Cardiac fibroblast (primary cell): ENCODE measurements around the gene PIAS3.
A peak's percentile ranks its signal among the peaks of the same experiment; 100 is the strongest.
"Not testable (repeated sequence)": the region's sequence is repeated elsewhere in the genome, so short reads cannot be mapped to it uniquely, and the experiment has no call there.

Experiments used
- DNase-seq, 2 donors: peaks; one replicate each; pipeline versions ENCODE4 v3.0.0 to v3.0.0-alpha.2; 2010; ENCODE audit warnings: low read depth in 2 of 2
- H3K4me3 ChIP-seq, 2 donors: replicated peaks in 1 of 2; 1 replicate in 1 of 2; 2 replicates in 1 of 2; pipeline ENCODE4 v1.5.1; 2011; ENCODE audit warnings: low read depth in 2 of 2, low read length in 2 of 2, mild to moderate bottlenecking in 2 of 2, moderate library complexity in 1 of 2
- TF ChIP-seq, protein P1 (sequence below): IDR thresholded peaks from one replicate; pipeline ENCODE4 v1.5.1; 2011; ENCODE audit warnings: low read depth, mild to moderate bottlenecking, low read length, inconsistent platforms

Gene PIAS3

GRCh38 chr1:145846201-145846612, 12.7 kb downstream of the PIAS3 start:
- TF ChIP-seq, protein P1, sequence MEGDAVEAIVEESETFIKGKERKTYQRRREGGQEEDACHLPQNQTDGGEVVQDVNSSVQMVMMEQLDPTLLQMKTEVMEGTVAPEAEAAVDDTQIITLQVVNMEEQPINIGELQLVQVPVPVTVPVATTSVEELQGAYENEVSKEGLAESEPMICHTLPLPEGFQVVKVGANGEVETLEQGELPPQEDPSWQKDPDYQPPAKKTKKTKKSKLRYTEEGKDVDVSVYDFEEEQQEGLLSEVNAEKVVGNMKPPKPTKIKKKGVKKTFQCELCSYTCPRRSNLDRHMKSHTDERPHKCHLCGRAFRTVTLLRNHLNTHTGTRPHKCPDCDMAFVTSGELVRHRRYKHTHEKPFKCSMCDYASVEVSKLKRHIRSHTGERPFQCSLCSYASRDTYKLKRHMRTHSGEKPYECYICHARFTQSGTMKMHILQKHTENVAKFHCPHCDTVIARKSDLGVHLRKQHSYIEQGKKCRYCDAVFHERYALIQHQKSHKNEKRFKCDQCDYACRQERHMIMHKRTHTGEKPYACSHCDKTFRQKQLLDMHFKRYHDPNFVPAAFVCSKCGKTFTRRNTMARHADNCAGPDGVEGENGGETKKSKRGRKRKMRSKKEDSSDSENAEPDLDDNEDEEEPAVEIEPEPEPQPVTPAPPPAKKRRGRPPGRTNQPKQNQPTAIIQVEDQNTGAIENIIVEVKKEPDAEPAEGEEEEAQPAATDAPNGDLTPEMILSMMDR = peak; percentile 83
- peak overlapping the region; percentile 60 for H3K4me3 ChIP-seq
- DNase-seq = peak; percentile 50 to 54

DNA sequence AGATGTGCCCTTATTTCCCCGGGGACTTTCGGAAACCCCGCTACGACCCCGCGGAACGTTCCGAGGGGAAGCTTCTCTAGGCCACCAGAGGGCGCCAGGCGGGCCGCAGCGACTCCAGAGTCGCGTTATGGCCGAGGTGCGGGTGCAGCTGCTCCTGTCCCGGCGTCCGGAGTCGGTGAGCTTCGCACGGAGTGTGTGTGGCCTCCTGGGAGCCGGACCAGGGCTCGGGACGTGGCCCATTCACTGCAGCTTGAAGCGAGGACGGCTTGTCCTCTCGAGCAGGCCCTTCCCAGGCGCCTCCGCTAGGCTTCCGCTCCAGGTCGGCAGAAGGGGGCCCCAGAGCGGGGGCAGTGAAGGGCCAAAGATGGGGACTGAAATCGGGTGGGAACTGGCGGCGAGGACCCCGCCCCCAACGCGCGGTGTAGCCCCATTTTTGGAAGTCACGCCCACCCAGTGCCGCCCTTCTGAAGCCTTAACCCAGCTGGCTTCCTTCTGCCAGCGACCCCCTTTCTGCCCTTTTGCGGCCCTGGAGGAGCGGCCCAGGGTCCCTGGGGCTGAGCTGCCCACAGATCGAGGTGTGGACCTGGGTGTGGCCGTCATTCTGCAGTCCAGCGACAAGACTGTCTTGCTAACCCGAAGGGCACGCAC, 13.2 kb downstream of the PIAS3 start, which contains the start of gene NUDT17:
TSS of gene NUDT17 (plus strand) at position 117 of the 648 bp plus-strand sequence. CDS start at position 128, 11 bp downstream.
- TF ChIP-seq, protein P1 = peak; percentile 96
- peak within 1 kb of the TSS; percentile 60 for H3K4me3 ChIP-seq
- DNase-seq = peak; percentile 80

GRCh38 chr1:145845144-145845513, 13.8 kb downstream of the PIAS3 start:
- H3K4me3 ChIP-seq = peak overlapping the region; percentile 60
- TF ChIP-seq, protein P1 = no peak
- no peak for DNase-seq

DNA sequence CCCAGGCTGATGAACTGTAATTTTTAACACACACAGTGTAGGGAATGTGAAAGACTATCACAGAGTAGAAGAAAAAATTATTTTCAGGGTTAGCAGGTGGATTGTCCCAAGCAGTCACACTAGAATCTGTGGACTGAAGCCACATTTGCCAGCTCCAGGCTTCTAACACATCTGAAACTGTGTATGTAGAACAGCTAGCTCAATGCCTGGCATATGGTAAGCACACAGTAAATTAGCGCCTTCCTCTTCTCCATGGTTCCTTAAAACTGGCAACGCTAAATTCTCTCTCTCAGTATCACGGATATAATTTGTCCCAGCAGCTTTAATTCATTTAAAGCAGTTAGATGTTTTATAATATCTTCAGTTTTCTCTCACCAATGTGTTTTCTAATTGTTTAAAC, 15.8 kb downstream of the PIAS3 start:
- DNase-seq = no peak
- TF ChIP-seq, protein P1 = no peak
- no peak overlapping the region for H3K4me3 ChIP-seq

DNA sequence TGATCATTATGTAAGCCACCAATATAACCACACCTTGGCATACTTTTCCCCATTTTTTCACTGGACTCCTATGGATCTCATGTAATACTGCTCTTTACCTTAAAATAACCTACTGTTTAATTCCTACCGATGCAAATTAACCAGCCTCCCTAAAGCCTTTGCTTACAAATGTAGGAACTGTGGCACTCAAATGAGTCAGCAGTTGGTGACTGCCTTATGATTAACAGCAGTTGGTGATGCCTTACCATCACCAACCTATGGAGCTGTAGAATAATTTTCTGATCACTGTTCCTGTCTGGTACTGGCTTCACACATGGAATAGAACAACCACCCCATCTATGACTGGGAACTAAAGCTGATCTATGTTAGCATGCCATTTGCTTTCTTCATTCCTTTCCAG, 21.2 kb downstream of the PIAS3 start:
- TF ChIP-seq, protein P1 = no peak
- no peak overlapping the region for H3K4me3 ChIP-seq
- DNase-seq = no peak

- not testable (repeated sequence) for DNase-seq, H3K4me3 ChIP-seq
Measured at GRCh38 chr1:145830810-145831209, 28.1 kb downstream of the PIAS3 start.

- H3K4me3 ChIP-seq = no peak overlapping the region
- TF ChIP-seq, protein P1 = no peak
- DNase-seq = no peak
Measured at GRCh38 chr1:145828367-145829026, 30.4 kb downstream of the PIAS3 start.
